HG03039 (cell line): ENCODE measurements around the gene CHRNA5.
"Not testable (repeated sequence)": the region's sequence is repeated elsewhere in the genome, so short reads cannot be mapped to it uniquely, and the experiment has no call there.

ENCODE experiments used
- ATAC-seq: cut with Tn5 transposase; IDR thresholded peaks from one replicate; pipeline ENCODE4 v1.9.1; 2021; ENCODE audit warnings: mild to moderate bottlenecking, moderate library complexity; ENCODE audit not compliant: unreplicated experiment

The CHRNA5 gene

GRCh38 chr15:78565097-78565950, at the start of gene CHRNA5:
TSS of gene CHRNA5 (plus strand) at chr15:78565520. CDS start at chr15:78565720, 200 bp downstream.
- peak; percentile 84 for ATAC-seq

- not testable (repeated sequence) for ATAC-seq
Measured at GRCh38 chr15:78520035-78520434, 45.3 kb upstream of the CHRNA5 start.

- no peak for ATAC-seq
Measured at GRCh38 chr15:78524230-78524629, 41.1 kb upstream of the CHRNA5 start.

GRCh38 chr15:78527325-78527724, 38.0 kb upstream of the CHRNA5 start:
- no peak for ATAC-seq

GRCh38 chr15:78533331-78533730, 32.0 kb upstream of the CHRNA5 start:
- ATAC-seq, result no peak

GRCh38 chr15:78536134-78536533, 29.2 kb upstream of the CHRNA5 start:
- ATAC-seq, result no peak

- ATAC-seq, result no peak
Measured at GRCh38 chr15:78537266-78537905, 27.9 kb upstream of the CHRNA5 start.

- ATAC-seq, result no peak
Measured at GRCh38 chr15:78538358-78538757, 27.0 kb upstream of the CHRNA5 start.

GRCh38 chr15:78539464-78540140, 25.7 kb upstream of the CHRNA5 start:
- not testable (repeated sequence) for ATAC-seq

- ATAC-seq, result peak; percentile 78
Measured at GRCh38 chr15:78540141-78540870, 25.0 kb upstream of the CHRNA5 start, which contains the start of gene PSMA4. TSS of gene PSMA4 (plus strand) at chr15:78540444. CDS start at chr15:78541928, 1,484 bp downstream.

GRCh38 chr15:78540871-78541743, 24.2 kb upstream of the CHRNA5 start:
- no peak for ATAC-seq

- ATAC-seq, result no peak
Measured at GRCh38 chr15:78541744-78542034, 23.6 kb upstream of the CHRNA5 start.

- no peak for ATAC-seq
Measured at GRCh38 chr15:78542647-78543046, 22.7 kb upstream of the CHRNA5 start.

GRCh38 chr15:78550194-78550593, 15.1 kb upstream of the CHRNA5 start:
- ATAC-seq, result no peak

GRCh38 chr15:78550815-78551214, 14.5 kb upstream of the CHRNA5 start:
- no peak for ATAC-seq

- no peak for ATAC-seq
Measured at GRCh38 chr15:78551902-78552301, 13.4 kb upstream of the CHRNA5 start.

- no peak for ATAC-seq
Measured at GRCh38 chr15:78552597-78552996, 12.7 kb upstream of the CHRNA5 start.

GRCh38 chr15:78560201-78560600, 5.1 kb upstream of the CHRNA5 start:
- not testable (repeated sequence) for ATAC-seq

- no peak for ATAC-seq
Measured at GRCh38 chr15:78561490-78561889, 3.8 kb upstream of the CHRNA5 start.

GRCh38 chr15:78563092-78563491, 2.2 kb upstream of the CHRNA5 start:
- no peak for ATAC-seq
